H1 (cell line): ENCODE results near the gene KCNJ10. TPM values are rescaled to one million over a fixed set of nuclear protein-coding genes. Genes with fewer than 3 reads are reported as not detected.
A peak's percentile ranks its signal among the peaks of the same experiment; 100 is the strongest.

ENCODE experiments used
- ASH2L ChIP-seq: fragments of 200-600, 300-600 bp; sonication (generic); IDR thresholded peaks from one replicate; pipeline ENCODE4 v1.7.1; 2017; ENCODE audit warnings: low read length
- CBX5 ChIP-seq: fragments of 300-800, 300-1000 bp; sonication (generic); IDR thresholded peaks from 2 replicates; pipeline ENCODE4 v1.7.1; 2016; ENCODE audit warnings: antibody characterized with exemption, low read length, low read depth
- CBX8 ChIP-seq: fragments of 300-800, 300-1000 bp; sonication (generic); IDR thresholded peaks from 2 replicates; pipeline ENCODE4 v1.7.1; 2016; ENCODE audit warnings: low read depth, low read length, borderline replicate concordance
- CEBPB ChIP-seq: IDR thresholded peaks from 2 replicates; pipeline ENCODE4 v1.6.1; 2012; ENCODE audit warnings: low read depth, low read length
- CREB1 ChIP-seq: IDR thresholded peaks from 2 replicates; pipeline ENCODE4 v1.6.1; 2012; ENCODE audit warnings: inconsistent platforms
- CTCF ChIP-seq, 3 experiments: IDR thresholded peaks; 1 replicate in 2 of 3; 2 replicates in 1 of 3; pipeline versions ENCODE4 v1.5.1 to v1.6.1; 2011; ENCODE audit warnings: low read length in 3 of 3, mild to moderate bottlenecking in 3 of 3, inconsistent platforms in 2 of 3, low read depth in 1 of 3, moderate library complexity in 1 of 3; ENCODE audit not compliant: insufficient read depth in 1 of 3; ENCODE audit errors: control extremely low read depth in 1 of 3
- GTF2F1 ChIP-seq: IDR thresholded peaks from 2 replicates; pipeline ENCODE4 v1.6.1; 2012; ENCODE audit warnings: low read depth, low read length, improper control_type of control experiment, borderline replicate concordance
- MAFK ChIP-seq: IDR thresholded peaks from 2 replicates; pipeline ENCODE4 v1.6.1; 2012; ENCODE audit warnings: low read depth, mild to moderate bottlenecking, improper control_type of control experiment, low read length
- RAD21 ChIP-seq, 2 experiments: IDR thresholded peaks in 1 of 2; conservative IDR thresholded peaks in 1 of 2; 2 replicates each; pipeline ENCODE4 v1.6.1; 2011; ENCODE audit warnings: low read depth in 2 of 2, low read length in 2 of 2, improper control_type of control experiment in 1 of 2, inconsistent platforms in 1 of 2, mild to moderate bottlenecking in 1 of 2, moderate library complexity in 1 of 2
- RNF2 ChIP-seq: fragments of 200-900, 300-1000 bp; sonication (generic); IDR thresholded peaks from 2 replicates; pipeline ENCODE4 v1.7.1; 2016; ENCODE audit warnings: borderline replicate concordance, low read depth, mild to moderate bottlenecking, antibody characterized with exemption, low read length; ENCODE audit not compliant: poor library complexity, severe bottlenecking; ENCODE audit errors: missing control alignments
- RXRA ChIP-seq: IDR thresholded peaks from 2 replicates; pipeline ENCODE4 v1.6.1; 2011; ENCODE audit warnings: low read depth, mild to moderate bottlenecking, low read length, moderate library complexity; ENCODE audit not compliant: insufficient read depth
- SIN3A ChIP-seq, 2 experiments: IDR thresholded peaks in 1 of 2; conservative IDR thresholded peaks in 1 of 2; 2 replicates each; pipeline ENCODE4 v1.6.1; 2011 to 2012; ENCODE audit warnings: low read length in 2 of 2, improper control_type of control experiment in 1 of 2, low read depth in 1 of 2, mild to moderate bottlenecking in 1 of 2
- TAF1 ChIP-seq: IDR thresholded peaks from 2 replicates; pipeline ENCODE4 v1.6.1; 2011; ENCODE audit warnings: mild to moderate bottlenecking, low read depth, low read length
- YY1 ChIP-seq: IDR thresholded peaks from 2 replicates; pipeline ENCODE4 v1.6.1; 2011; ENCODE audit warnings: low read depth, mild to moderate bottlenecking, low read length
- polyA plus RNA-seq, 7 experiments: library from polyadenylated mRNA; depleted of rRNA in 3 of 7; stranded (reverse) in 5 of 7; unstranded in 2 of 7; fragments of >200 nt in 5 of 7; fragments of 200-250 nt in 2 of 7; gene quantifications; 1 replicate in 5 of 7; 2 replicates in 1 of 7; 4 replicates in 1 of 7; pipeline versions ENCODE4 v1.2.1 to v1.2.3, GENCODE V29; 2011 to 2013; ENCODE audit warnings: missing spikeins in 2 of 7, mixed read lengths in 2 of 7
- total RNA-seq: library from RNA; stranded (reverse); fragmentation: NEBNext Ultra II Directional; extraction: Animal tissue kit (Norgen Biotek cat#: 25700); gene quantifications from 2 replicates; pipeline ENCODE4 v1.2.1, GENCODE V29; 2021

Gene KCNJ10
- total and polyA plus RNA-seq, 2 of the 8 experiments (the other 6 are each of a cell fraction or from before 2014, with no cell fraction given), result 1.7 to 2.4 TPM

- TF ChIP-seq CBX5 (no peak), CREB1 (peak; percentile 87), CTCF (IDR thresholded peaks at IDR 0.05; ENCODE audit: control extremely low read depth in 1 of 3, insufficient read depth in 1 of 3, low read depth in 1 of 3, low read length in 3 of 3) (peak; percentile 91 to 99 (median 95)), YY1 (no peak), ASH2L (peak; percentile 32), RXRA (no peak), TAF1 (no peak), CBX8 (no peak), RNF2 (no peak), CEBPB (peak; percentile 37; the same call in 1 of the 2 replicates), GTF2F1 (no peak), SIN3A (conservative IDR thresholded peaks at IDR 0.05 in 1 of 2, IDR thresholded peaks at IDR 0.05 in 1 of 2; ENCODE audit: low read depth in 1 of 2, low read length in 2 of 2) (peak in 1 of 2 experiments; percentile 78; a peak in 2 of 4 replicates), MAFK (no peak), RAD21 (IDR thresholded peaks at IDR 0.05 in 1 of 2, conservative IDR thresholded peaks at IDR 0.05 in 1 of 2; ENCODE audit: low read depth in 2 of 2, low read length in 2 of 2) (peak; percentile 83 to 88)
- TF ChIP-seq, all 59 proteins: peak for 8
Measured at GRCh38 chr1:160085686-160086455, 15.9 kb upstream of the KCNJ10 start (continued).
